Activated naive CD4-positive, alpha-beta T cell treated with Interleukin-2 at 50 U/mL for 16 hours (primary cell): ENCODE measurements around the gene RASEF.
"Not testable (repeated sequence)": the region's sequence is repeated elsewhere in the genome, so short reads cannot be mapped to it uniquely, and the experiment has no call there.

ENCODE experiments used
- DNase-seq: peaks from one replicate; pipeline ENCODE4 v3.0.0-alpha.2; 2020

The RASEF gene

DNA sequence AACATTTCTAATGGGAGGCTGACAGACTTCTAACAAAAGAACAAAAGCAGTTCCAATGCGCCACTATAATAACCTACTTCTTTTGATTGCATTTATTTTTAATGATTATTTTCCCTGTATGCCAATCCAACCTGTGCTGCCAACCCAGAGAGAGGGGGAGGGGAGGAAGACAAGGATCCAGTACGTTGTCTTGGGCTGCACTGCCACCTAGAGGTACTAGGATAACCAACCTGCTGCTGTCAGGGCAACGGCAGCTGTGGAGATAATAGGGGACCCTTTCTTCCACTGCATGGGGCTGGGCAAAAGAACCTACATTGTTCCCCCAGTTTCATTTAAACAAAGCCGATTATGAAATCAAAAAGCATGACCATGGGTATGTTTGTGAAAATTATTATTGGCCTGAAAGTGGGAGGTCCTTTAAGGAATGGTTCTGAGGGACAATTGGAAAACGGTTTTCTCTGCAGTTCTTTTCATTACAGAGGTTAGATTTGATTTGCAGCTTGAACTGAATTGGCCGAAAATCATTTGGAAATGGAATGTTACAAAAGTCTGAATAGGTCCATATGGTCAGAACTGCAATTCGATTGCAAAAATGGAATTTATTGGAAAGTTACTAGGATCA is 101.3 kb downstream of the RASEF start:
- no peak for DNase-seq

- no peak for DNase-seq
These were observed 105.2 kb downstream of the RASEF start for GRCh38 chr9:82957529-82958379.

DNA sequence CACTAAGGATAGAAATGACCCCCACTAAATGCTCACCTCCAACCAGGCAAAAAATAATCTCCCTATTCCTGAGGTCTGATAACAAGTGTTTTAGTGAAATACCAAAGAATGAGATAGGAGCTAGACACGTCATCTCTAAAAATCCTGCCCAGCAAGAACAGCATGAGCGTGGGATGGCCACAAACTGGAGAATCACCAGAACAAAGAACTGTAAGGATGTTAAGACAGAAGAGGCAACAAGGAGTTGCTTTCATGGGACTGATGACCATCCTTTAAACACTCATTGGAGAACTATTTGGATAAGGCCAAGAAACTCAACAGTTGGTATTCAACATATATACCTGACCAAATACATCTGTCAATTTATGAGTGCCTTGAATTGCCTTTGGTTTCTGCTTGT is 113.7 kb downstream of the RASEF start:
- no peak for DNase-seq

DNA sequence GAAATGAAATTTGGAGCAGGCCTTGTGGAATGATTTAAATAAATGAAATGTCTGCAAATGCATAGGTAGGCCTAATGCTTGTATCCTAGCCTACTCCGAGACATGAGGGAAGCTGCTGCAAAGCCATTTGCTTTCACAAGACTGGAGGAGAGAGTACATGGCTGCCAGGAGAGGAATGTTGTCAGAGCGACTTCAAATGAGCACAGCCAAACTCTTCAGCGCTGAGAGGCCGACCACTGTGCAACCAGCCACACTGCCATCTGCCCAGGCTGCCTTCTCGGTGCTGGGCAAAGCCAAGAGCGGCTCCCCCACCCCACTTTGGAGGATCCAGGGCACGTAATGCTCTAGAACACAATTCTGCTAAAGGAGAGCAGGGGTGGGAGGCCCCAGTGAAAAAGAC is 122.6 kb downstream of the RASEF start:
- no peak for DNase-seq

GRCh38 chr9:82939451-82939850 is 123.5 kb downstream of the RASEF start:
- no peak for DNase-seq

DNA sequence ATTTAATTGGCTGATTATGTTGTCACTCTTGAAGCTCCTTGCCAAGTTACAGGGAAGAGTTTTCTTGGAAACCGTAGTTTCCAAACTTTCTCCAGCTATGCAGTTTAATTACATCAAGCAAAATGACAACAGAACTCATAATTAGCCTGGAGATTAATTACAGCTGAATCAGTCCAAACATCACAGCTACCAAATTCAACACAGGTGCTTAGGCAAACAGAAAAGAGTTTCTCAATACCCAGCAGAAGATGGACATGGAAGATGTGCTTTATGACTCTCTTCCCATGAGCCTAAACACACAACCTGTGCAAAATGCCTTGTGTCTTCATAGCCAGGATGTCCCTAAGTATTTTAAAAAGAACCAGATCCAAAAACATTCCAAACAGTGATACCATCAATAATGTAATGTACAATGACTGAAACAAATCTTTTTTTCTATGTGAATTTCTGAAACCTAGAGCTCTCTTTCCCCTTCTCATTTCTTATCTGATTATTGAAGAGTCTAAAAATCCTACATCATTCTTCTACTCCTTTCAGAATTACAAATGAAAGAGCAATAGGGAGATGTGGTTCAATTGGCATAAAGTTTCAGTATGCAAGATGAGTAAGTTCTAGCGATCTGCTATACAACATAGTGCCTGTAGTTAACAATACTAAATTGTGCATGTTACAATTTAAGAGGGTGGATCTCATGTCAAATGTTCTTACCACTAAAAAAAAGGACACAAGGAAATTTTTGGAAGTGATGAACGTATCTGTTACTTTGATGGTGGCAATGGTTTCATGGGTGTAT is 124.3 kb downstream of the RASEF start:
- DNase-seq: no peak

DNA sequence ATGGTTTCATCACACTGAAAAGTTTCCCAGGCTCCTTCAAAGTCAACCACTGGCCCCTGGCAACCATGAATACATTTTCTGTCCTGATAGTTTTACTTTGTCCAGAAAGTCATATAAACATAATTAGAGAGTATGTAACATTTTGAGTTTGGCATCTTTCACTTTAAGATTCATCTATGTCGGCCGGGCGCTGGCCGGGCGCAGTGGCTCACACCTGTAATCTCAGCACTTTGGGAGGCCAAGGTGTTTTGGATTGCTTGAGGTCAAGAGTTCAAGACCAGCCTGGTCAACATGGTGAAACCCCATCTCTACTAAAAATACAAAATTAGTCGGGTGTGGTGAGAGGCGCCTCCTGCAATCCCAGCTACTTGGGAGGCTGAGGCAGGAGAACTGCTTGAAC is 126.4 kb downstream of the RASEF start:
- DNase-seq: not testable (repeated sequence)

- DNase-seq: no peak
These were observed 128.0 kb downstream of the RASEF start for GRCh38 chr9:82934949-82935348.

- not testable (repeated sequence) for DNase-seq
These were observed 128.9 kb downstream of the RASEF start for GRCh38 chr9:82934025-82934424.

- no peak for DNase-seq
These were observed 132.8 kb downstream of the RASEF start for GRCh38 chr9:82930116-82930515.
